H9 (cell line): ENCODE data around the gene HOXA9. TPM values are rescaled to one million over a fixed set of nuclear protein-coding genes. Genes with fewer than 3 reads are reported as not detected.

Experiments used
- DNase-seq: peaks from one replicate; pipeline ENCODE4 v3.0.0-alpha.2; 2017
- H2AFZ ChIP-seq: one replicate; pipeline ENCODE4 v1.6.1; 2013; ENCODE audit warnings: mild to moderate bottlenecking, low read length, control low read depth, moderate library complexity
- H2AK5ac ChIP-seq: 2 replicates; pipeline ENCODE4 v1.6.1; 2013; ENCODE audit warnings: low read length, control low read depth, mixed read lengths; ENCODE audit not compliant: insufficient read length
- H2BK120ac ChIP-seq: one replicate; pipeline ENCODE4 v1.6.1; 2013; ENCODE audit warnings: low read depth, mild to moderate bottlenecking, low read length, control low read depth, inconsistent platforms; ENCODE audit not compliant: poor library complexity, severe bottlenecking
- H2BK12ac ChIP-seq: 2 replicates; pipeline ENCODE4 v1.6.1; 2013; ENCODE audit warnings: low read length, control low read depth, mixed read lengths, low read depth; ENCODE audit not compliant: insufficient read length
- H2BK15ac ChIP-seq: 2 replicates; pipeline ENCODE4 v1.6.1; 2013; ENCODE audit warnings: low read depth, low read length, control low read depth
- H2BK20ac ChIP-seq: one replicate; pipeline ENCODE4 v1.6.1; 2013; ENCODE audit warnings: low read depth, mild to moderate bottlenecking, low read length, control low read depth, inconsistent platforms; ENCODE audit not compliant: poor library complexity, severe bottlenecking
- H2BK5ac ChIP-seq: 2 replicates; pipeline ENCODE4 v1.6.1; 2013; ENCODE audit warnings: low read length, control low read depth, mixed read lengths; ENCODE audit not compliant: insufficient read length
- H3K14ac ChIP-seq: 2 replicates; pipeline ENCODE4 v1.6.1; 2013; ENCODE audit warnings: low read length, control low read depth; ENCODE audit not compliant: insufficient read depth
- H3K18ac ChIP-seq: 2 replicates; pipeline ENCODE4 v1.6.1; 2013; ENCODE audit warnings: low read depth, mild to moderate bottlenecking, mixed read lengths, low read length, control low read depth; ENCODE audit not compliant: insufficient read length
- H3K23ac ChIP-seq: 2 replicates; pipeline ENCODE4 v1.6.1; 2013; ENCODE audit warnings: low read length, control low read depth, mixed read lengths, low read depth; ENCODE audit not compliant: insufficient read length
- H3K23me2 ChIP-seq: 2 replicates; pipeline ENCODE4 v1.6.1; 2013; ENCODE audit warnings: low read depth, mild to moderate bottlenecking, mixed read lengths, low read length, control low read depth; ENCODE audit not compliant: insufficient read length, poor library complexity, severe bottlenecking
- H3K27ac ChIP-seq: 2 replicates; pipeline ENCODE4 v1.5.1; 2013; ENCODE audit warnings: low read length, control low read depth, mixed read lengths, low read depth; ENCODE audit not compliant: insufficient read length
- H3K27me3 ChIP-seq: 2 replicates; pipeline ENCODE4 v1.6.1; 2013; ENCODE audit warnings: low read length, control low read depth, inconsistent platforms; ENCODE audit not compliant: insufficient read depth
- H3K4ac ChIP-seq: 2 replicates; pipeline ENCODE4 v1.6.1; 2013; ENCODE audit warnings: low read depth, mild to moderate bottlenecking, control low read depth, inconsistent platforms, low read length, moderate library complexity
- H3K4me1 ChIP-seq: 2 replicates; pipeline ENCODE4 v1.6.1; 2013; ENCODE audit warnings: low read length, control low read depth, inconsistent platforms; ENCODE audit not compliant: insufficient read depth
- H3K4me2 ChIP-seq: 2 replicates; pipeline ENCODE4 v1.6.1; 2013; ENCODE audit warnings: low read length, control low read depth, mixed read lengths; ENCODE audit not compliant: insufficient read length, insufficient read depth
- H3K56ac ChIP-seq: 2 replicates; pipeline ENCODE4 v1.6.1; 2013; ENCODE audit warnings: low read depth, mild to moderate bottlenecking, mixed read lengths, low read length, control low read depth; ENCODE audit not compliant: insufficient read length
- H3K79me1 ChIP-seq: 2 replicates; pipeline ENCODE4 v1.6.1; 2013; ENCODE audit warnings: low read depth, mild to moderate bottlenecking, moderate library complexity, low read length, control low read depth, inconsistent platforms; ENCODE audit not compliant: insufficient read depth, poor library complexity, severe bottlenecking
- H3K79me2 ChIP-seq: 2 replicates; pipeline ENCODE4 v1.6.1; 2013; ENCODE audit warnings: low read length, control low read depth, inconsistent platforms; ENCODE audit not compliant: insufficient read depth
- H3K9ac ChIP-seq: 2 replicates; pipeline ENCODE4 v1.6.1; 2013; ENCODE audit warnings: low read length, control low read depth, mixed read lengths; ENCODE audit not compliant: insufficient read length; ENCODE audit errors: extremely low read depth
- H3K9me3 ChIP-seq: one replicate; pipeline ENCODE4 v1.6.1; 2013; ENCODE audit warnings: low read depth, low read length, inconsistent platforms; ENCODE audit not compliant: control insufficient read depth
- H3T11ph ChIP-seq: one replicate; pipeline ENCODE4 v1.6.1; 2013; ENCODE audit warnings: mild to moderate bottlenecking, low read length, control low read depth, inconsistent platforms
- H4K20me1 ChIP-seq: one replicate; pipeline ENCODE4 v1.6.1; 2013; ENCODE audit not compliant: control insufficient read depth, insufficient read length, insufficient read depth
- H4K5ac ChIP-seq: 2 replicates; pipeline ENCODE4 v1.6.1; 2013; ENCODE audit warnings: low read depth, mild to moderate bottlenecking, mixed read lengths, low read length, control low read depth; ENCODE audit not compliant: insufficient read length
- H4K8ac ChIP-seq: replicated peaks from 2 replicates; pipeline ENCODE4 v1.6.1; 2013; ENCODE audit warnings: low read length, control low read depth, mixed read lengths, low read depth; ENCODE audit not compliant: insufficient read length
- H4K91ac ChIP-seq: 2 replicates; pipeline ENCODE4 v1.6.1; 2013; ENCODE audit warnings: low read depth, mild to moderate bottlenecking, moderate library complexity, mixed read lengths, low read length, control low read depth; ENCODE audit not compliant: insufficient read length
- H3K27ac Mint-ChIP-seq, 3 experiments: 2 replicates in 2 of 3; 3 replicates in 1 of 3; pipeline ENCODE4 v1.8.0; 2020 to 2021; ENCODE audit warnings: mixed read lengths in 3 of 3, mild to moderate bottlenecking in 1 of 3, moderate library complexity in 1 of 3
- H3K27me3 Mint-ChIP-seq: 2 replicates; pipeline ENCODE4 v1.8.0; 2021; ENCODE audit warnings: low read depth, mild to moderate bottlenecking, moderate library complexity, mixed read lengths
- H3K36me3 Mint-ChIP-seq, 3 experiments: 2 replicates in 2 of 3; 3 replicates in 1 of 3; pipeline ENCODE4 v1.8.0; 2020 to 2021; ENCODE audit warnings: low read depth in 3 of 3, mixed read lengths in 3 of 3; ENCODE audit not compliant: insufficient read depth in 1 of 3
- H3K4me1 Mint-ChIP-seq, 2 experiments: 2 replicates each; pipeline ENCODE4 v1.8.0; 2020; ENCODE audit warnings: mixed read lengths in 2 of 2
- H3K4me3 Mint-ChIP-seq, 2 experiments: 2 replicates in 1 of 2; 3 replicates in 1 of 2; pipeline ENCODE4 v1.8.0; 2020 to 2021; ENCODE audit warnings: mild to moderate bottlenecking in 2 of 2, mixed read lengths in 2 of 2, moderate library complexity in 1 of 2
- H3K9me3 Mint-ChIP-seq, 2 experiments: 2 replicates in 1 of 2; 3 replicates in 1 of 2; pipeline ENCODE4 v1.8.0; 2020; ENCODE audit warnings: mild to moderate bottlenecking in 2 of 2, mixed read lengths in 2 of 2, moderate library complexity in 1 of 2
- CTCF ChIP-seq: fragments of 200-600 bp; sonication (generic); conservative IDR thresholded peaks from 3 replicates; pipeline ENCODE4 v1.8.0; 2021; ENCODE audit warnings: antibody characterized with exemption, mild to moderate bottlenecking
- WGBS: extraction: QIAGEN DNeasy Blood & Tissue Kit; methylation state at CpG from one replicate; pipeline ENCODE4 v1.1.7; 2013; ENCODE audit warnings: missing lambda C conversion rate, low lambda C conversion rate, mixed read lengths; ENCODE audit not compliant: insufficient read length; ENCODE audit errors: extremely low coverage; 5-methylcytosine and 5-hydroxymethylcytosine counted together
- total RNA-seq: library from RNA; stranded (reverse); gene quantifications from 2 replicates; pipeline ENCODE4 v1.2.1, GENCODE V29; 2021

Gene HOXA9
- total RNA-seq, 1 experiment from 2014 or later, result not detected

DNA sequence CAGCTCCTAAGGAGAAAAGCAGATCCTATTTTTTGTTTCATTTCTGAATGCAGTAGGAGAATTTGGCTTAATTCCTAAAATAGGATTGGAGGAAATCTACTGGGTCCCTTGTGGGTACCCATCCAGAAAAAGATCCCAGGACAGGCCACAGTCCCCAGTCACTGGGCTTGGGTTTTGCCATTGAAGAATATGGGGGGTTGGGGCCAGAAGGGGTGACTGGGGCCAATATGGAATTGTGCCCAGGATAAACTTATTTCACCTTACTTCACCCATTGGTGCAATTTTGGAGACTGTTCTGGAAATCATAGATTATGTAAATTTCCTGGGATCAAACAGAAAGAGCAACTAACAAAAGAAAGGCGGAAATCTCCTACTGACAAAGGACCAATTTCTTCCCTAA lies 26.9 kb downstream of the HOXA9 start:
- Histone ChIP-seq H3K23me2 (peaks cover 8% of the 10 kb centered on the region), H3K18ac (no peak overlapping the region), H2BK120ac (no peak overlapping the region), H3T11ph (no peak overlapping the region), H4K5ac (no peak overlapping the region), H3K27me3 (peaks cover 100% of the 10 kb centered on the region), H2BK5ac (no peak overlapping the region), H4K8ac (no peak overlapping the region), H4K91ac (no peak overlapping the region), H3K9me3 (no peaks in the 10 kb centered on the region), H3K4me2 (no peak overlapping the region), H3K14ac (no peak overlapping the region), H3K27ac (no peak overlapping the region), H3K56ac (no peak overlapping the region), H2BK15ac (no peak overlapping the region), H3K79me2 (no peaks in the 10 kb centered on the region), H2BK20ac (no peak overlapping the region), H2BK12ac (no peak overlapping the region), H3K4ac (no peak overlapping the region), H4K20me1 (peaks cover under 1% of the 10 kb centered on the region), H3K79me1 (no peaks in the 10 kb centered on the region), H3K23ac (no peak overlapping the region), H2AFZ (no peak overlapping the region), H3K4me1 (no peaks in the 10 kb centered on the region), H3K9ac (no peak overlapping the region), H2AK5ac (no peak overlapping the region)
- Mint-ChIP-seq H3K4me3 (no peak overlapping the region), H3K27me3 (peaks cover 100% of the 10 kb centered on the region), H3K9me3 (peaks cover 0 to 19% of the 10 kb centered on the region in 2 experiments), H3K27ac (no peak overlapping the region), H3K36me3 (no peaks in the 10 kb centered on the region; a peak in 1 of 7 replicates), H3K4me1 (peaks cover 7 to 11% of the 10 kb centered on the region in 2 experiments)
- no CpG with 5 or more reads among the region's 1 CpG for WGBS
- TF ChIP-seq CTCF, result no peak
- DNase-seq, result no peak
